Posterior vena cava (tissue), 2 donors: ENCODE results near the gene PSMD14. TPM values are rescaled to one million over a fixed set of nuclear protein-coding genes. Genes with fewer than 3 reads are reported as not detected.
A peak's percentile ranks its signal among the peaks of the same experiment; 100 is the strongest.

ENCODE experiments used
- DNase-seq: peaks from one replicate; pipeline ENCODE4 v3.0.0-alpha.2; 2020; ENCODE audit warnings: low spot score
- intact Hi-C, 2 donors: fragments of 100-400 bp; cut with DNase I; formaldehyde crosslinking; loops; one replicate each; pipeline versions ENCODE4 v1.14.1 to v1.14.2; 2022 to 2023
- total RNA-seq, 2 donors: library from RNA; stranded (reverse); fragmentation: NEBNext Ultra II Directional; extraction: Animal tissue kit (Norgen Biotek cat#: 25700); gene quantifications; one replicate each; pipeline ENCODE4 v1.2.1, GENCODE V29; 2021
- donor health status: DM: yes; HTN: yes; CAD: no.
- donor health status: DM: yes; HTN: yes; CAD: no.

PSMD14 gene
- total RNA-seq, 2 donors from 2014 or later, result 43.8 to 51.3 TPM

DNA sequence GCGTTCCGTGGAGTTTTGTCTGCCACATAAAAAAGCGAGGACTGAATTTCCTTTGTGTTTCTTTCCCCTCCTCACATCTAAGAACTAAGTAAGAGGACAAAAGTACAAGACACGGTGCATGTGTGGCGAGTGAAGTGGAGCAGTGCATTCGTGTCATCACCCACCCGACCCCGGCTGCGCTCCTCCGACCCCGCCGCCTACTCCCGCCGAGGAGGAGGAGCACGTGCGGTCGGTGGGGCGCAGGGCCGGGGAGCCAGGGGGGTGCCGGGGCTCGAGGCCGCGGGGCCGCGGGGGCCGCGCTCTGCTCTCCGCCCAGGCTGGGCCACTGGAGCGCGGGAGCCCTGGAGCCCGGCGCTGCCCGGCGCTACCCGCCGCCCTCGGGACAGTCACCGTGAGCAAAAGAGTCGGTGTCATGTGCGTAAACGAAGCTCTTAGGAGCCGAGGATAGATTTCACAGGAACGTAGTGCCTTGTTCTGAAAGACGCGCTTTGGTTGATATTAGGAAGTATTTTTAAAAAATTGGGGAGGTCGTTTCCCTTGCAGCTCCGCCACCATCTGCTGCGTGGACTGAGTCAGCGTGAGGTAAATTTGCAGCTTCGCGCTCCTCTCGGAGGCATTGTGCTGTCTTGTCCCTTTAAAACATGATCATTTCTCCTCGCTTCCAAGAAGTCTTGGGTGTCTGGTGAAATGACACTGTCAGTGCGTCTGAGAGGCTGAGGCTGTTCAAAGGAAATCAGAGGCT, 118.9 kb downstream of the PSMD14 start:
- intact Hi-C loops, result no loop called here

DNA sequence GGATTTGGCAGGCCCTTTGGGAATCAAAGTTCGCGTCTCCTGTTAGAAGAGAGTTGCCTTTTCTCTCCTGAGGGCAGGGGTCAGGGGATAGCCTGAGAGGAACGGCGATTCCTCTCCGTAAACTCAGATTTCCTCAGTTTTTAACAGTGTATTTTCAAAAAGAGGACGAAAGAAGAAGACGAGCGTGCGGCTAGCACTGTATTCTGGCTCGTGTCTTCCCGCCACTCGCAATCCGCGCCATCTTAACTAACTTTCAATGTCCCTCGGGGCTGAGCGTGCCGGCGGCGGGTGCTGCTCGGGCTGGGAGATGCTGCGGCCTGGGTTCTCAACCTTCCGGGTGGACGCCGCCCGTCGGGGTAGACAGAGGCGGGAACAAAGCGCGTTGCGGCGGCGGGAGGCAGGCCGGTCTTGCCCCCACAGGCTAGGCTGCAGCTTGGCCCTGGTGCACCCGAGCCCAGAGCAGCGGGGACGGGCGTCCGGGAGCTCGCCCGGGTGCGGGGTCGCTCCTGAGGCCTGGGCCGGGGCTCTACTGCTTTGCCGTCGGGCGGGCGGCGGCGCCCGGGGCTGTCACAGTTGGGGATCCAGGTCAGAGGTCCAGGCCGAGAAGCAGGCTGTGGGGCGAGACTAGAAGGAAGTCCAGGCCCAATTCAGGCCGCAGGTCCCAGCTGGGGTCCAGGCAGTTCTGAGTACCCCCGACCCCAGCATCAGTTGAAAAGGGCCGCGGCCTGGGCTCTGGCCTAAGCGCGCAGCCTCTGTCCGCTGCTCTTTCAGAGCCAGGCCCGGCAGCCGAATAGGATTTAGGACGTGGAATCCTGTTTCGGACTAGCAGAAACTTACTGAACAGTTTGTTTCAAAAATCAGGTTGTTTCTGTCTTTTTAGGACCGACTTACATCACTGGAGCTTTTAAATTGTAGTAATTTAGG, 119.7 kb downstream of the PSMD14 start:
- peak; percentile 81 for DNase-seq
- intact Hi-C loops, result no loop called here

More for the DNA sequence above, 118.9 kb downstream of the PSMD14 start:
- no peak for DNase-seq

DNA sequence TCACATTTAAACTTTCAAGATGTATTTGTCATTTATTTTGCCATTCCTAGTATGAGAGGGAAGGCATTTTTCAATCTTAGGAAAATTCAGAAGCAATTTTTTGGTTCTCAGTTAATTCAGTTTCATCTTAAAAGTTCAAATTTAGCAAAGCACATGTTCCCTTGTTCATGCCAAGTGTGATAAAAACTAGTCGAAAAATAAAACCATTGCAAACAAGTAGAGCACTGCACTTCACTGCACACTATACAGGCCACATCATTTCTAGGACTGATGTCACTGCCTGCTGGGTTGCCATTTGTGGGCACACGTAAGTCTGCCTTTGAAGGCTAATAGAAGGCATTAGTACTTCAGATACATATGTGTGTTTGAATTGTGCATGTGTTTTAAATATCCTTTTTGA, 122.2 kb downstream of the PSMD14 start:
- intact Hi-C loops, result no loop called here
- no peak for DNase-seq

DNA sequence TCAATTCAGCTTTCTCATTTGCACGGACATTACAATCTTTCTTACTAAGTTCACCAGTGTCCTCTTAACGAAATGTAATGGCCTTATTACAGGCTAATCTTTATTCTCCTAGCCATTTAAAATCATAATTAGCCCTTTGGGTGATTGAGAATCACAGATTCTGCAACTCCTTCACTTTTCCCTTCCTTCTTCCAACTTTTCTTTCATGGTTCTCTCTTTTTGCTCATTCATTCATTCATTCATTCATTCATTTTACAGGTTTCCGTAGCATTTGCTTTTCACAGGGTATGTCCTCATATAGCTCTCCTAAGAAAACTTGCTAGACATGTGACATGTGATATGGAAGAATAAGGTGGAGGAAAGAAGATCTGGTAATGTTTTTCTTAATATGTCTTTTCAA, 123.9 kb downstream of the PSMD14 start:
- DNase-seq, result no peak
- intact Hi-C loops, result no loop called here

DNA sequence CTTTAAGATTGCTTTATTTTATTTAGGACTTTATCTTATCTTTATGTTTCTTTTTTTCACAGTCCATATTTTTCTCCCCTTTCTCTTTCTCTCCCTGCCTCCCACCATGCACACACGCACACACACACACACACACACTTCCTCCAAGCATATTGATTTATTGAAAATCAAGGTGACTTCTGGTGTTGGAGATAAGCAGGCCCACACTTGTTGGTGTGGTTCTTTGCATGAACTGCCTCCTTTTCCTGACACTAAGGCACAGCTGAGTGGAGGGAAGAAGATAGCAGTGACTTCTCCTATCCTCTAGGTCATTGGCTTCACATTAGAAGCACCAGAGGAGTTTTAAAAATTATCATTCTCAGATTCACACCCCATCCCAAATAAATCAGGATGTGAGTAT, 125.9 kb downstream of the PSMD14 start:
- intact Hi-C loops, result no loop called here

DNA sequence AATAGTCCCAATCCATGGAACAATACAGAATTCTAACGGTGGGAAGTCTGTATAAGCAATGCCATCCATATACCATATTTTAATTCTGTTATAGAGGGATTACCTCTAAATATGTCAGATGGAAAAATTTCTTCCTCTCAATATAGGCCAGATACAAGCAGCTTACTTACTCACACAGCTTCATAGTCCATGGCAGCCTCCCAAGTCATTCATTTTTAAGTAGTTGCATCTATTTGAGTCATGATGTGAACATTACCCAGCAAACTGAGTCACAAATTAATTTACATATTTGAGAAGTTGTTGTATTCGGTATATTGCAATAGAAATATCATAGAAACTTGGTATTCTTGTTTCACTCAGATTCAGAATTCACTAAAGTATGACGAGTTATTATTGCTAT, 128.2 kb downstream of the PSMD14 start:
- intact Hi-C loops, result no loop called here
- DNase-seq, result no peak

More for the DNA sequence above, 125.9 kb downstream of the PSMD14 start:
- no peak for DNase-seq

DNA sequence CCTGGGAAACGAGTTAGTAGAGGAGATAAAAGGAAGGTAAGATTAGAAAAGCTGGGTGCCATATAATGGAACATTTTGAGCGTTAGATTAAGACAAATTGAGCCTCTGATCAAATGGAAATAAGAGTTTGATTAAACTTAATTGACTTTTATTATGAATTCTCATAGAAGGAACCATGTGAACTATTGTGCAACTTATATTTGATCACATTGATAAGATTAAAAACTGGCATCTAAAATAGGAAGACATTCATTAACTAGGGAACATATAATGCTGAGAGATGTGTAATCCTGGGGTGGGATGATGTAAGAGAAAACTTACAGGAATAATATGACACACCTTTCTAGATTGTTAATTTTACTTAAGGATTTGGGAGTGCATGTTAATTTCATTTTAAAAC, 130.4 kb downstream of the PSMD14 start:
- intact Hi-C loops, result no loop called here
- no peak for DNase-seq

DNA sequence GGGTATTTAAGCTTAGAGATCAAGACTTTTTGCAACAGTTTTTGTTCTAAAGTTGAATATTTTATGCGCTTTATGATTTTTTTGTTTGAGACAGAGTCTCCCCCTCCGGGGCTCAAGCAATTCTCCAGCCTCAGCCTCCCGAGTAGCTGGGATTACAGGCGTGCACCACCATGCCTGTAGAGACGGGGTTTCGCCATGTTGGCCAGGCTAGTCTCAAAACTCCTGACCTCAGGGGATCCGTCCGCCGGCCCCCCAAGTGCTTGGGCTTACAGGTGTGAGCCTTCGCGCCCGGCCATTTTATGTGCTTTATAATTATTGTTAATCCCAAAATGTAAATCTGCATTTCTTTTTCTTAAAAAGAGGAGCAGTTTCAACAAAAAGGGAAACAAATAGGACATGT, 136.9 kb downstream of the PSMD14 start:
- DNase-seq, result no peak
- intact Hi-C loops, result no loop called here

DNA sequence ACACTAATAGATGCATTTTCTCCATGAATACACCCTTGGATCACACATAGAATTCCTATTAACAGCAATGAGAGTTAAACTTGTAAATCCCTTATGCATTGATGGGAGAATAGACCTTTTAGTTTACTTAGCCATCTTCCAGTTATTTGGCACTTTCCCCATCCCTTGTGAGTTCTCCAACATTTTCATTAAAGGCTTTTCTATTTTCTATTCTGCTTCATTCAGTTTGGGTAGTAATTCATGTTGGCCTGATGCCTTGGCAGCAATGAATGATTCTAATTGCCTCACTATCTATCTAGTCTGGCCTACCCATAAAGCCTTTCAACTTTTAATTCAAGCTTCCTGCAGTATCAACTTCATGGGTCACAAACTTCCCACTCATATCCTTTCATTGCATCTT, 140.2 kb downstream of the PSMD14 start:
- DNase-seq, result no peak
- intact Hi-C loops, result no loop called here

Other genes starting within 250 kb of the PSMD14 start
- 10 to 100 TPM; 37.7 to 55.3 TPM for gene TANK, start 148.0 kb upstream of the PSMD14 start, total RNA-seq
- gene TBR1, start 107.9 kb downstream of the PSMD14 start, total RNA-seq, result not detected